ENCODE data around the gene HAPLN1. TPM values are rescaled to one million over a fixed set of nuclear protein-coding genes. Genes with fewer than 3 reads are reported as not detected.
"Not testable (repeated sequence)": the region's sequence is repeated elsewhere in the genome, so short reads cannot be mapped to it uniquely, and the experiment has no call there.

HAPLN1 gene
- total RNA-seq, 1 donor from 2014 or later, result not detected

- Histone ChIP-seq H3K4me3 (ENCODE audit: low read depth, low read length) (no peak overlapping the region), H3K36me3 (ENCODE audit: control insufficient read depth, insufficient read depth, low read length) (no peaks in the 10 kb centered on the region), H3K27me3 (ENCODE audit: control insufficient read depth, insufficient read depth, low read length) (no peaks in the 10 kb centered on the region)
- DNase-seq (ENCODE audit: low read depth), result no peak
- TF ChIP-seq CTCF (IDR thresholded peaks at IDR 0.05; ENCODE audit: insufficient read depth, low read length, poor library complexity, severe bottlenecking), result no peak
Observed at GRCh38 chr5:83740741-83741140, 20.1 kb upstream of the HAPLN1 start.

- not testable (repeated sequence) for H3K36me3 ChIP-seq (ENCODE audit: control insufficient read depth, insufficient read depth, low read length)
Observed at GRCh38 chr5:83736169-83736568, 15.5 kb upstream of the HAPLN1 start.

GRCh38 chr5:83735058-83735457 lies 14.4 kb upstream of the HAPLN1 start:
- H3K4me3 ChIP-seq (ENCODE audit: low read depth, low read length); H3K27me3 ChIP-seq (ENCODE audit: control insufficient read depth, insufficient read depth, low read length); DNase-seq (ENCODE audit: low read depth); H3K36me3 ChIP-seq (ENCODE audit: control insufficient read depth, insufficient read depth, low read length): not testable (repeated sequence)

More at GRCh38 chr5:83736169-83736568, 15.5 kb upstream of the HAPLN1 start:
- H3K4me3 ChIP-seq (ENCODE audit: low read depth, low read length); H3K27me3 ChIP-seq (ENCODE audit: control insufficient read depth, insufficient read depth, low read length); DNase-seq (ENCODE audit: low read depth): not testable (repeated sequence)

- no peak for DNase-seq (ENCODE audit: low read depth)
- Histone ChIP-seq H3K4me3 (ENCODE audit: low read depth, low read length) (no peak overlapping the region), H3K27me3 (ENCODE audit: control insufficient read depth, insufficient read depth, low read length) (no peaks in the 10 kb centered on the region), H3K36me3 (ENCODE audit: control insufficient read depth, insufficient read depth, low read length) (no peaks in the 10 kb centered on the region)
- no peak for TF ChIP-seq CTCF (IDR thresholded peaks at IDR 0.05; ENCODE audit: insufficient read depth, low read length, poor library complexity, severe bottlenecking)
Observed at GRCh38 chr5:83731638-83732037, 11.0 kb upstream of the HAPLN1 start.

GRCh38 chr5:83729362-83729761 lies 8.7 kb upstream of the HAPLN1 start:
- no peak overlapping the region for H3K4me3 ChIP-seq (ENCODE audit: low read depth, low read length)
- no peak for TF ChIP-seq CTCF (IDR thresholded peaks at IDR 0.05; ENCODE audit: insufficient read depth, low read length, poor library complexity, severe bottlenecking)
- H3K36me3 ChIP-seq (ENCODE audit: control insufficient read depth, insufficient read depth, low read length), result no peaks in the 10 kb centered on the region
- no peaks in the 10 kb centered on the region for H3K27me3 ChIP-seq (ENCODE audit: control insufficient read depth, insufficient read depth, low read length)
- DNase-seq (ENCODE audit: low read depth), result no peak

- Histone ChIP-seq H3K36me3 (ENCODE audit: control insufficient read depth, insufficient read depth, low read length) (no peaks in the 10 kb centered on the region), H3K4me3 (ENCODE audit: low read depth, low read length) (no peak overlapping the region), H3K27me3 (ENCODE audit: control insufficient read depth, insufficient read depth, low read length) (no peaks in the 10 kb centered on the region)
- DNase-seq (ENCODE audit: low read depth), result peak; percentile 74
- TF ChIP-seq CTCF (IDR thresholded peaks at IDR 0.05; ENCODE audit: insufficient read depth, low read length, poor library complexity, severe bottlenecking), result no peak
Observed at GRCh38 chr5:83726912-83727311, 6.3 kb upstream of the HAPLN1 start.

GRCh38 chr5:83724935-83725334 lies 4.3 kb upstream of the HAPLN1 start:
- no peak for DNase-seq (ENCODE audit: low read depth)
- Histone ChIP-seq H3K4me3 (ENCODE audit: low read depth, low read length) (no peak overlapping the region), H3K36me3 (ENCODE audit: control insufficient read depth, insufficient read depth, low read length) (no peaks in the 10 kb centered on the region), H3K27me3 (ENCODE audit: control insufficient read depth, insufficient read depth, low read length) (peaks cover 9% of the 10 kb centered on the region)
- no peak for TF ChIP-seq CTCF (IDR thresholded peaks at IDR 0.05; ENCODE audit: insufficient read depth, low read length, poor library complexity, severe bottlenecking)
